ENCODE data around the gene SLC4A2.
A peak's percentile ranks its signal among the peaks of the same experiment; 100 is the strongest.
"Not testable (repeated sequence)": the region's sequence is repeated elsewhere in the genome, so short reads cannot be mapped to it uniquely, and the experiment has no call there.

The SLC4A2 gene

GRCh38 chr7:151023232-151023631, 36.2 kb upstream of the SLC4A2 start:
- DNase-seq (ENCODE audit: extremely low read depth in 1 of 2, low read depth in 1 of 2): no peak

GRCh38 chr7:151024435-151025056, 34.8 kb upstream of the SLC4A2 start, which contains the start of gene ATG9B:
Gene ATG9B, minus strand, starts transcription at chr7:151024494. Its CDS starts 71 bp downstream, at chr7:151024423.
- no peak for DNase-seq (ENCODE audit: extremely low read depth in 1 of 2, low read depth in 1 of 2)

GRCh38 chr7:151025924-151026671, 33.3 kb upstream of the SLC4A2 start:
- DNase-seq (ENCODE audit: extremely low read depth in 1 of 2, low read depth in 1 of 2): no peak

DNA sequence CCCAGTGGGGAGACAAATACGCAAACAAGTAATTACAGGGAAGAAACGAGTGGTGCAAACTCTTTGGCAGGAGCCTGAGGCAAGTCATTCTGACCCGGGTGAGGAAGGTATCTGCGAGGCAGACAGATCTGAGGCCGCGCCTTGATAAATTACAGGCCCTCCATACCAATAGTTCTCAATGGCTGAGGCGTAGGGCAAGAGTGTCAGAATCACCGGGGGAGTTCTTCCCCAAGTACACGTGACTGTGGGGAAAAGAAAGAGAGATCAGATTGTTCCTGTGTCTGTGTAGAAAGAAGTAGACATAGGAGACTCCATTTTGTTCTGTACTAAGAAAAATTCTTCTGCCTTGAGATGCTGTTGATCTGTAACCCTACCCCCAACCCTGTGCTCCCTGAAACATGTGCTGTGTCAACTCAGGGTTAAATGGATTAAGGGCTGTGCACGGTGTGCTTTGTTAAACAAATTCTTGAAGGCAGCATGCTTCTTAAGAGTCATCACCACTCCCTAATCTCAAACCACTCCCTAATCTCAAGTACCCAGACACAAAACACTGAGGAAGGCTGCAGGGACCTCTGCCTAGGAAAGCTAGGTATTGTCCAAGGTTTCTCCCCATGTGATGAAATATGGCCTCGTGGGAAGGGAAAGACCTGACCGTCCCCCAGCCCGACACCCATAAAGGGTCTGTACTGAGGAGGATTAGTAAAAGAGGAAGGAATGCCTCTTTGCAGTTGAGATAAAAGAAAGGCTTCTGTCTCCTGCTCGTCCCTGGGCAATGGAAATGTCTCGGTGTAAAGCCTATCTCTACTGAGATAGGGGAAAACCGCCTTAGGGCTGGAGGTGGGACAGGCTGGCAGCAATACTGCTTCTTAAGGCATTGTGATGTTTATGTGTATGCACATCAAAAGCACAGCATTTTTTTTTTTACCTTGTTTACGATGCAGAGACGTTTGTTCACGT, 32.3 kb upstream of the SLC4A2 start:
- DNase-seq (ENCODE audit: extremely low read depth in 1 of 2, low read depth in 1 of 2): not testable (repeated sequence)

- DNase-seq (ENCODE audit: extremely low read depth in 1 of 2, low read depth in 1 of 2): not testable (repeated sequence)
Measured at GRCh38 chr7:151027728-151028130, 31.7 kb upstream of the SLC4A2 start.

- DNase-seq (ENCODE audit: extremely low read depth in 1 of 2, low read depth in 1 of 2): peak; percentile 91 to 96
Measured at GRCh38 chr7:151028131-151028947, 31.1 kb upstream of the SLC4A2 start, which contains the start of gene ABCB8. Gene ABCB8, plus strand, starts transcription at chr7:151028450. Its CDS starts 66 bp downstream, at chr7:151028516.

DNA sequence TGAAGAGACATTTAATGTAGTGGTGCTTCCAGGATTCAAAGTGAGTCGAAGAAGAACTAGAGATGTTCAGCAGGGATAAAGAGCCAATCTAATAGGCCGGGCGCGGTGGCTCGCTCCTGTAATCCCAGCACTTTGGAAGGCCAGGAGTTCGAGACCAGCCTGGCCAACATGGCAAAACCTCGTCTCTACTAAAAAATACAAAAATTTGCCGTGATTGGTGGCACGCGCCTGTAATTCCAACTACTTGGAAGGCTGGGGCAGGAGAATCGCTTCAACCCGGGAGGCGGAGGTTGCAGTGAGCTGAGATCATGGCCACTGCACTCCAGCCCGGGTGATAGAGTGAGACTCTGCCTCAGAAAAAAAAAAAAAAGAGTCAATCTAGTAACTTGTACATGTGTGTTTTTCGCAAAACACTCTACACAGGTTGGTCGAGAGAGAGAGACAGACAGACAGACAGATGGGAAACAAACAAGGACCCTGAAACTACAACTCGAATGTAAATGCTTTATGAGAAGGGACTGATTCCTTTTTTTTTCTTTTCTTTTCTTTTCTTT, 30.4 kb upstream of the SLC4A2 start:
- DNase-seq (ENCODE audit: extremely low read depth in 1 of 2, low read depth in 1 of 2): no peak

DNA sequence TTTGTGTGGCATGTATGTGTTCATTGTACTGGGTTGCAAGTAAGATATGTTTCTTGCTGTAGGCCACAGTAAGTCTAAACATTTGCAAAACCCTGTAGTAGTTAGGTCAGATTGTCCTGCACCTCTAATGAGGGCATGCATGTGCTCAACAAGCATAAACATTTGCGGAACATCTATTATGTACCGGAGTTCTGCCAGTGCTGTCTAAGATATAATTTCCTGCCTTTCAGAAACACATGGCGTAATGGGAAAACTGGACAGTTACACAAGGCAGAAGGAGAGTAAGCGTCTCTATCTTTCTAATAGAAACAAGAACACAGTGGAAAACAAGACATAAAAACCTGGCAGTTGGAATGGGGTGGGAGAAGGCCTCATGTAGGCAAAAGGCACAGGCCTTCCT, 28.4 kb upstream of the SLC4A2 start:
- no peak for DNase-seq (ENCODE audit: extremely low read depth in 1 of 2, low read depth in 1 of 2)

- DNase-seq (ENCODE audit: extremely low read depth in 1 of 2, low read depth in 1 of 2): no peak
Measured at GRCh38 chr7:151032936-151033863, 26.2 kb upstream of the SLC4A2 start.

DNA sequence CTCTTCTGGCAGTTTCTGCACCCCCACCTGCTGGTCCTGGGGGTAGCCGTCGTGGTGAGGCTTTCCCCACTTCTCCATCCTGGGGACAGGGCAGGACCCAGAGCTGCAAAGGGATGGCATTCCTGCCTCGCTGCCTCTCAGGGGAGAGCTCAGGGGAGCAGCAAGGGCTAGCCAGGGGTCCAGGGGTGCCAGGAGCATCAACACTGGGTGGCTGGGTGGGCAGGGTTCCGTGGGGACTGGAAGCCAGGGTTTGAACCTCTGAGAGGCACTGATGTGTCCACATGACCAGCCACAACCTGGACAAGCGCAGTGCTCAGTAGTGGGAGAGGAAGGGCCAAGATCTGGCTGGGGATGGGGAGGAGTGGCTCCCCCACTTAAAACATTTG, 25.5 kb upstream of the SLC4A2 start:
- no peak for DNase-seq (ENCODE audit: extremely low read depth in 1 of 2, low read depth in 1 of 2)

- no peak for DNase-seq (ENCODE audit: extremely low read depth in 1 of 2, low read depth in 1 of 2)
Measured at GRCh38 chr7:151034312-151035025, 24.9 kb upstream of the SLC4A2 start.

- DNase-seq (ENCODE audit: extremely low read depth in 1 of 2, low read depth in 1 of 2): no peak
Measured at GRCh38 chr7:151035026-151035717, 24.2 kb upstream of the SLC4A2 start.

DNA sequence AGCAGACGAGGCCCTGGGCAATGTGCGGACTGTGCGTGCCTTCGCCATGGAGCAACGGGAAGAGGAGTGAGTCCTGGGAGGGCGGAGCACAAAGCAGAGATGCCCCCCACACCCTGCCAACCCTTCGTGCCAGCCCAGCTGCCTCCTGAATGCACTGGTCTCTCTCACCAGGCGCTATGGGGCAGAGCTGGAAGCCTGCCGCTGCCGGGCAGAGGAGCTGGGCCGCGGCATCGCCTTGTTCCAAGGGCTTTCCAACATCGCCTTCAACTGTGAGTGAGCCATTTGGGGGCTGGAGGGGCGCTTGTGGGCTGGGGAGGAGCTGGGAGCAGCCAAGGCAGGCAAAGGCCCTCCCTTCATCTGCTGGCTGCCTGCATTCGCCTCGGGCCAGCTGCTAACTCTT, 23.5 kb upstream of the SLC4A2 start:
- no peak for DNase-seq (ENCODE audit: extremely low read depth in 1 of 2, low read depth in 1 of 2)

- peak; percentile 13 to 27 for DNase-seq (ENCODE audit: extremely low read depth in 1 of 2, low read depth in 1 of 2)
Measured at GRCh38 chr7:151038951-151039849, 20.2 kb upstream of the SLC4A2 start.

GRCh38 chr7:151039850-151040548, 19.4 kb upstream of the SLC4A2 start:
- DNase-seq (ENCODE audit: extremely low read depth in 1 of 2, low read depth in 1 of 2): no peak

Data from activated CD8-positive, alpha-beta memory T cell treated with anti-CD3 and anti-CD28 coated beads for 1 hour (primary cell).